IPS DF 6.9 (cell line): ENCODE data around the gene CDH23.

Source experiments
- DNase-seq: peaks from one replicate; pipeline ENCODE4 v3.0.0-alpha.2; 2013; ENCODE audit warnings: low read depth, low spot score
- H3K27ac ChIP-seq: one replicate; pipeline ENCODE4 v1.5.1; 2013; ENCODE audit warnings: low read length, control low read depth
- H3K27me3 ChIP-seq: 2 replicates; pipeline ENCODE4 v1.6.1; 2013; ENCODE audit warnings: mild to moderate bottlenecking, low read length; ENCODE audit not compliant: control insufficient read depth, insufficient read depth
- H3K36me3 ChIP-seq: 2 replicates; pipeline ENCODE4 v1.6.1; 2013; ENCODE audit warnings: low read length; ENCODE audit not compliant: control insufficient read depth, insufficient read depth
- H3K4me1 ChIP-seq: 2 replicates; pipeline ENCODE4 v1.6.1; 2013; ENCODE audit warnings: low read length; ENCODE audit not compliant: control insufficient read depth, insufficient read depth
- H3K4me3 ChIP-seq: 2 replicates; pipeline ENCODE4 v1.5.1; 2013; ENCODE audit warnings: mild to moderate bottlenecking, low read length
- H3K9me3 ChIP-seq: 2 replicates; pipeline ENCODE4 v1.6.1; 2013; ENCODE audit warnings: low read length, inconsistent platforms; ENCODE audit not compliant: control insufficient read depth, insufficient read depth
- WGBS: extraction: QIAGEN DNeasy Blood & Tissue Kit; methylation state at CpG from one replicate; pipeline ENCODE4 v1.1.7; 2013; ENCODE audit warnings: mixed read lengths, missing lambda C conversion rate; ENCODE audit not compliant: insufficient read length, insufficient coverage; 5-methylcytosine and 5-hydroxymethylcytosine counted together

Gene CDH23

GRCh38 chr10:71713135-71714030 lies 316.7 kb downstream of the CDH23 start:
- Histone ChIP-seq H3K4me3 (no peak overlapping the region), H3K4me1 (0 out of 2 replicates have a peak, but pooled peaks cover 2% of the 10 kb centered on the region), H3K9me3 (no peaks in the 10 kb centered on the region), H3K27me3 (no peaks in the 10 kb centered on the region), H3K36me3 (no peaks in the 10 kb centered on the region), H3K27ac (no peak overlapping the region)
- DNase-seq = no peak
- WGBS = no CpG with 5 or more reads among the region's 12 CpGs

- DNase-seq = no peak
- no peaks in the 10 kb centered on the region for H3K36me3 ChIP-seq
- H3K9me3 ChIP-seq = no peaks in the 10 kb centered on the region
- H3K27me3 ChIP-seq = no peaks in the 10 kb centered on the region
- H3K27ac ChIP-seq = no peak overlapping the region
- peaks cover 2% of the 10 kb centered on the region for H3K4me1 ChIP-seq
- WGBS = no CpG with 5 or more reads among the region's 4 CpGs
- no peak overlapping the region for H3K4me3 ChIP-seq
Measured at GRCh38 chr10:71714031-71714410, 317.3 kb downstream of the CDH23 start.

- no CpG with 5 or more reads among the region's 5 CpGs for whole genome bisulfite sequencing
- no peak for DNase-seq
- H3K9me3 ChIP-seq = no peaks in the 10 kb centered on the region
- no peak overlapping the region for H3K4me3 ChIP-seq
- H3K36me3 ChIP-seq = no peaks in the 10 kb centered on the region
- peaks cover 6% of the 10 kb centered on the region for H3K4me1 ChIP-seq
- no peaks in the 10 kb centered on the region for H3K27me3 ChIP-seq
- H3K27ac ChIP-seq = no peak overlapping the region
Measured at GRCh38 chr10:71714592-71714991, 317.9 kb downstream of the CDH23 start.

GRCh38 chr10:71715026-71715425 lies 318.3 kb downstream of the CDH23 start:
- no CpG with 5 or more reads among the region's 8 CpGs for WGBS
- no peak overlapping the region for H3K4me3 ChIP-seq
- H3K27ac ChIP-seq = no peak overlapping the region
- H3K36me3 ChIP-seq = no peaks in the 10 kb centered on the region
- H3K4me1 ChIP-seq = peaks cover 8% of the 10 kb centered on the region
- H3K27me3 ChIP-seq = no peaks in the 10 kb centered on the region
- H3K9me3 ChIP-seq = no peaks in the 10 kb centered on the region
- DNase-seq = no peak

- Histone ChIP-seq H3K9me3 (no peaks in the 10 kb centered on the region), H3K27me3 (no peaks in the 10 kb centered on the region), H3K4me3 (no peak overlapping the region), H3K36me3 (no peaks in the 10 kb centered on the region), H3K4me1 (peaks cover 8% of the 10 kb centered on the region), H3K27ac (no peak overlapping the region)
- no CpG with 5 or more reads among the region's 20 CpGs for WGBS
- DNase-seq = no peak
Measured at GRCh38 chr10:71715860-71716259, 319.1 kb downstream of the CDH23 start.

GRCh38 chr10:71716426-71716825 lies 319.7 kb downstream of the CDH23 start:
- Histone ChIP-seq H3K4me3 (no peak overlapping the region), H3K36me3 (no peaks in the 10 kb centered on the region), H3K9me3 (no peaks in the 10 kb centered on the region), H3K27ac (no peak overlapping the region), H3K4me1 (peaks cover 8% of the 10 kb centered on the region), H3K27me3 (no peaks in the 10 kb centered on the region)
- no peak for DNase-seq
- no CpG with 5 or more reads among the region's 5 CpGs for WGBS

GRCh38 chr10:71717056-71717455 lies 320.3 kb downstream of the CDH23 start:
- H3K4me1 ChIP-seq = peaks cover 8% of the 10 kb centered on the region
- H3K4me3 ChIP-seq = no peak overlapping the region
- no peaks in the 10 kb centered on the region for H3K36me3 ChIP-seq
- no peak overlapping the region for H3K27ac ChIP-seq
- DNase-seq = no peak
- no CpG with 5 or more reads among the region's 4 CpGs for WGBS
- no peaks in the 10 kb centered on the region for H3K27me3 ChIP-seq
- H3K9me3 ChIP-seq = no peaks in the 10 kb centered on the region

GRCh38 chr10:71717551-71717951 lies 320.8 kb downstream of the CDH23 start:
- DNase-seq = no peak
- no peaks in the 10 kb centered on the region for H3K9me3 ChIP-seq
- H3K27ac ChIP-seq = no peak overlapping the region
- H3K27me3 ChIP-seq = no peaks in the 10 kb centered on the region
- H3K4me1 ChIP-seq = peaks cover 8% of the 10 kb centered on the region
- H3K4me3 ChIP-seq = no peak overlapping the region
- H3K36me3 ChIP-seq = no peaks in the 10 kb centered on the region
- no CpG with 5 or more reads among the region's 2 CpGs for WGBS

- H3K36me3 ChIP-seq = no peaks in the 10 kb centered on the region
- WGBS = no CpG with 5 or more reads among the region's 10 CpGs
Measured at GRCh38 chr10:71718165-71718698, 321.5 kb downstream of the CDH23 start.

GRCh38 chr10:71719042-71719441 lies 322.3 kb downstream of the CDH23 start:
- Histone ChIP-seq H3K4me1 (peaks cover 6% of the 10 kb centered on the region), H3K27ac (no peak overlapping the region), H3K9me3 (no peaks in the 10 kb centered on the region), H3K4me3 (no peak overlapping the region), H3K36me3 (no peaks in the 10 kb centered on the region), H3K27me3 (no peaks in the 10 kb centered on the region)
- no peak for DNase-seq
- WGBS = no CpG with 5 or more reads among the region's 7 CpGs

More at GRCh38 chr10:71718165-71718698, 321.5 kb downstream of the CDH23 start:
- DNase-seq = no peak
- no peak overlapping the region for H3K27ac ChIP-seq
- no peak overlapping the region for H3K4me3 ChIP-seq
- no peaks in the 10 kb centered on the region for H3K9me3 ChIP-seq
- H3K4me1 ChIP-seq = peaks cover 8% of the 10 kb centered on the region
- no peaks in the 10 kb centered on the region for H3K27me3 ChIP-seq
